WI38 (cell line): ENCODE results near the gene MEX3A.
A peak's percentile ranks its signal among the peaks of the same experiment; 100 is the strongest.

ENCODE experiments used
- H3K4me3 ChIP-seq: 2 replicates; pipeline ENCODE4 v1.5.1; 2011; ENCODE audit warnings: low read depth, mild to moderate bottlenecking, control low read depth, low read length
- CTCF ChIP-seq: IDR thresholded peaks from 2 replicates; pipeline ENCODE4 v1.5.1; 2012; ENCODE audit warnings: low read depth, mild to moderate bottlenecking, control low read depth, low read length

Gene MEX3A

GRCh38 chr1:156082309-156083091 lies at the start of gene MEX3A:
TSS of gene MEX3A (minus strand) at chr1:156082465. CDS start at chr1:156081998, 467 bp downstream.
- H3K4me3 ChIP-seq: peak within 1 kb of the TSS; percentile 76
- TF ChIP-seq CTCF: no peak

GRCh38 chr1:156130578-156130942 lies 48.3 kb upstream of the MEX3A start:
- no peak overlapping the region for H3K4me3 ChIP-seq
- no peak for TF ChIP-seq CTCF

- H3K4me3 ChIP-seq: peak overlapping the region; percentile 40
- peak; percentile 97 for TF ChIP-seq CTCF
Observed at GRCh38 chr1:156129687-156130577, 47.7 kb upstream of the MEX3A start.

GRCh38 chr1:156128654-156129597 lies 46.7 kb upstream of the MEX3A start:
- H3K4me3 ChIP-seq: peak overlapping the region; percentile 32
- no peak for TF ChIP-seq CTCF

- H3K4me3 ChIP-seq: peak overlapping the region; percentile 32
- TF ChIP-seq CTCF: no peak
Observed at GRCh38 chr1:156128308-156128653, 46.0 kb upstream of the MEX3A start.

- H3K4me3 ChIP-seq: peak overlapping the region; percentile 42
Observed at GRCh38 chr1:156126630-156127534, 44.6 kb upstream of the MEX3A start.

More at GRCh38 chr1:156126630-156127534, 44.6 kb upstream of the MEX3A start:
- no peak for TF ChIP-seq CTCF
